Measurements from ENCODE around the gene AMFR.

Gene AMFR

DNA sequence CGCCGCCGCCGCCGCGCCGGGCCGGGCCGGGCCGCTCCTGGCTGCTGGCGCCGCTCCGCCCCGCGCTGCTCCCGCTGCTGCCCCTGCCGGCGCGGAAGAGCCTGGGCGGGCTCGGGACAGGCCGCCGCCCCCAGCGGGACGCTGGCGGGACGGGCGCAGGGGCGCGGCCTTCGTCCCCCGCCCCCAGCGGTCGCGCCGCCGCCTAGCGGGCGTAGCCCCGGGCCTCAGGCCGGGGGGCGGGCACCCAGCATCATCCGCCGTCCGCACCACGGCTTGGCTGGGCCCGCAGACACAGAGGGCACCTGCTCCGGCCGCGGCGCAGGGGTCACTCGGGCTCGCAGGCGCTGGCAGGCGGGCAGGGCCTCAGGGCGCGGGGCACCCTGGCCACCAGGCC, at the start of gene AMFR:
TSS of gene AMFR (minus strand) at position 107 of the 394 bp plus-strand sequence. CDS start 218 bp downstream, outside the sequence.
- peak; percentile 75 for DNase-seq

DNA sequence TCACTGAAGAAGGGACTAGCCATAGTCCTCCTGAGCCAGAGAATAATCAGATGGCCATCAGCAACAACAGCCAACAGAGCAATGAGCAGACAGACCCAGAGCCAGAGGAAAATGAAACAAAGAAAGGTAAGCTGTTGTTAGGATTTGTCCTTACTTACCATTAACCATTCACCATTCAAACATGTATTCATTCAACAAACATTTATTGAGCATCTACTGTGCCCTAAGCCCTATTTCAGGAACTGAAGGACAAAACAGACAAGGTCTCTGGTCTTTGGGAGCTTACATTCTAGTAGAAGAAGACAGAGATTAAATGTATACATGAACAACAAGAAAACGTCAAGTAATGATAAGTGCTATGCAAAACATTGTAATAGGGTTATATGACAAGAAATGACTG, 45.3 kb upstream of the AMFR start:
- DNase-seq: no peak

DNA sequence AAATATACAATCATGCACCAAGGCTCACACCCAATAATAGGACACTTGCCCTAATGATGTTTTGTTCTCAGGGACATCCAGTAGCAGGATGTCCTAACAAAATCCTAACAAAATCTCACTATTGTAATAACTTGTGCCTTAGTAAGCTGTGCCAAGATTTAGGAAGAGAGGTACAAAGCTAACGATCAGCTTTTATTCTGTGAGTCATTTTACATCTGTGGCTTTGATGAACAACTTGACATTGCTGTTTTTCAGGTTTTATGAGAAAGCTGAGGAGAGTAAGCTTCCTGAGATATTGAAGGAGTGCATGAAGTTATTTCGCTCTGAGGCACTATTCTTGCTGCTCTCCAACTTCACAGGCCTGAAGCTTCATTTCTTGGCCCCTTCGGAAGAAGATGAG, 44.9 kb upstream of the AMFR start:
- no peak for DNase-seq

DNA sequence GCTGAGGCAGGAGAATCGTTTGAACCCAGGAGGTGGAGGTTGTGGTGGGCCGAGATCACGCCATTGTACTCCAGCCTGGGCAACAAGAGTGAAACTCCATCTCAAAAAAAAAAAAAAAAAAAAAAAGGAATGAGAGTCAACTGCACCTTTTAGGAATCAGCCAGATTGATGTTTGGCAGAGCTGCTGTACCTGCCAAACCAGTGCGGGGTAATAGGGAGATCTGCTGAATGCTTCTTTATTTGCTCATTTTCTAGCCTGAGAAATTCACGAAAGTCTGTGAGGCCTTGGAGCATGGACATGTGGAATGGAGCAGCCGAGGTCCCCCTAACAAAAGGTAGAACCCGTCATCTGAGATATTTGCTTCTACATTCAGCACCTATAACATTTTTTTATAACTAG, 44.4 kb upstream of the AMFR start:
- no peak for DNase-seq

DNA sequence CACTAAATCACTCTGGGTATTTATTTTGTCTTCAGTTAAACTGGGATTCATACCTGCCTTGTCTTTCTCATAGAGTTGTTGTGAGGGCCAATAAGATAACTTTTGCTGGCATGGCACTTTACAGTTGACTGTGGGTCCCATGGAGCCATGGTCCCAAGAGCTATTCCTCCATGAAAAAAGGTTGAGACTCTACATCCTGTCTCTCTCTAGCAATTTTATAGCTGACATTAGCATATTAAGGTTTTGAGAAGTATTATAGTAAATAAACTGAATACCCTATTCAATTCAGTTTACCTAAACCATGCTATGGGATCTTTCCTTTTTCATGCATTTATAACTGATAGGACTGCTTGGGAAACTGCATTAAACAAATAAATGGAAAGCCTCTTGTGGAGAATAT, 43.5 kb upstream of the AMFR start:
- no peak for DNase-seq

DNA sequence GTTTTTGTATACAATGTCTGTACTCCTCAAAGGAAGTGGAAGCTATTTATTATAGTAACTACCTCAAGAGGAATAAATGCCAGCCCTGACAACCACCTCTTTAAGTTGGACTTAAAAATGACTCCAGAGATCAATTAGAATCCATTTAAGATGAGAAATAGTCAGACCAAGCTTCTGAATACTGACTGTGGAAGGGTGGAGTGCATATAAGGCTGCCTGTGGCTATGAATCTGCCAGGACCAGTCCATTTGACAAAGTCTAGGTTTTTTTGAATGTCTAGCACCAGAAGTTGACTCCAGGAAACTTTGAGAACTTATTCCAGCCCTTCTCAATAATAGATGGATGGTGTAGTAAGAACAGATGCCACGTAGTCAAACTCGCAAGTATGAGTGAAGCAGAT, 41.0 kb upstream of the AMFR start:
- no peak for DNase-seq

DNA sequence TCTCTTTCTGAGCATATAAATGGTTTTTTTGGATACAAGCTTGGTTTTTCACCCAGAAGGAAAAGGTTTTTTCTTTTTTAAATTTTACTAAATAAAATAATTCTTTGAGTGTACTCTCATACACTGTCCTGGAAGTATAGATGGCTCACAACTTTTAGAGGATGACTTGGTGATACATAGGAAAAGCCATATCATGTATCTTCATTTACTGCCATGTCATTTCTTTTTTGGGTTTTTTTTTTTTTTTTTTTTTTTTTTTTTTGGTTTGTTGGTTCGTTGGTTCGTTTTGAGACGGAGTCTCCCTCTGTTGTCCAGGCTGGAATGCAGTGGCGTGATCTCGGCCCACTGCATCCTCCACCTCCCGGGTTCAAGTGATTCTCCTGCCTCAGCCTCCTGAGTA, 37.8 kb upstream of the AMFR start:
- no peak for DNase-seq

DNA sequence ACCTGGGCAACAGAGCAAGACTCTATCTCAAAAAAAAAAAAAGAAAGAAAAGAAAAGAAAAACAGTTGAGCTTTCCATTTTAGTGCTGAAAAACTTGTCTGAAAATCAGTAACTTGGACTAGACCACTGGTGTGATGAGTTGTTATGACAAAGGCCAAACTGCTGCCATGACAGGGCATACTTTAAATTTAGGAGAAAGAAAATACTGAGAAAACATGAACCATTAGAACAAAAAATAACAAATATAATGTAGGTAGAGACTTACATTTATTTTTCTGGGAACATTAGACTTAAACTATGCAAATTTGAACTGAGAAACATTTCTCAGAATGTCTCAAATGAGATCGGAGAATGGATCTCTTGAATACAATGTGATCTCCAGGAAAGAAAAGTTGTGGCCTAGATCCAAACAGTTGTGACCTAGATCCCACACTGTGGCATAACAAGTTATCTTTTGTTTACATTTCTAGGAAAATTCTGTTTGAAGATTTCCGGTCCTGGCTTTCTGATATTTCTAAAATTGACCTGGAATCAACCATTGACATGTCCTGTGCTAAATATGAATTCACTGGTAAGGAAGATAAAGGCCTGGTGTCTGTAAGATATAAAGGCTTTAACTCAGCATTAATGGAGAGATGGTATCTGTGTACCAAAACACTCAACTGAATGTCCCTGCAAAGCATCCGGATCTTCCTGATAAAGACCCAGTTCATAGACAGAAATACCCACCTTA, 36.9 kb upstream of the AMFR start:
- DNase-seq: no peak

DNA sequence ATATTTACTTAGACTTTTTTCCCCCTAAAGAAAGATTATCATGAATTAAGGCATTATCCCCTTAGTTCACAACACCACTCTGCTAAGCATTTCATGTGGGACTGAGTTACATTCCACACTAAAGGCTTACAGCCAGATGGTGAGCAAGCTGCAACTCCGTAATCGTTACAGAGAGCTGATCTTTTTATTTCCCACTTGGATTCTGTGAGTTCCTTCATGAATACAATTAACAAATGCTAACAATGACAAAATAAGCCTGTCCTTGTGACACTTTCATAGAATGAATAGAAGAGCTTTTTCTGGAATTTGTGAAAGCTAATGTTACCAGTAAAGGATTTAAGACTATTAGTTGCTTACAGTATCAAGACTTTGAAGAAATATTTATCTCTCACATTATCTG, 34.8 kb upstream of the AMFR start:
- DNase-seq: no peak

DNA sequence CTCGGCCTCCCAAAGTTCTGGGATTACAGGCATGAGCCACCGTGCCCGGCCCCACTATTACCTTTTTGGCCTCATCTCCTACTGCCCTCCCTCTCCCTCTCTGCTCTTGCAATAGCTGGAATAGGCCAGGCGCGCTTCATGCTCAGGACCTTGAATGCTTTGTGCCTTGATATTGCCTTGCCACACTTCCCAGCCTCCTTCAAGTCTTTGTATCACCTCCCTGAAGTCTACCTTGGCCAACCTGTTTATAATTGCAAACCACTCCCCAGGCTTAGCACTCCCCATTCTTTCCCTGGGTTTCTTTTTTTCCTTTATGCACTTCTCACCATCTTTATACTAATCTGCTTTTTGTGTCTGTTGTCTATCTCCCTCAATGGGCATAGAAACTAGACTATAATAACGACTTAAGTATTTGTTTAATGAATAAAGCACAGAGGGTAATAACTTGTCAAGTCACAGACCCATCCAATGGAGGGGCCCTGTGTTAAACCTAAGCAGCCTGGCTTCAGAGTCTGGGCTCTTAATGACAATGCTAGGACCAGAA, 32.7 kb upstream of the AMFR start:
- no peak for DNase-seq

DNA sequence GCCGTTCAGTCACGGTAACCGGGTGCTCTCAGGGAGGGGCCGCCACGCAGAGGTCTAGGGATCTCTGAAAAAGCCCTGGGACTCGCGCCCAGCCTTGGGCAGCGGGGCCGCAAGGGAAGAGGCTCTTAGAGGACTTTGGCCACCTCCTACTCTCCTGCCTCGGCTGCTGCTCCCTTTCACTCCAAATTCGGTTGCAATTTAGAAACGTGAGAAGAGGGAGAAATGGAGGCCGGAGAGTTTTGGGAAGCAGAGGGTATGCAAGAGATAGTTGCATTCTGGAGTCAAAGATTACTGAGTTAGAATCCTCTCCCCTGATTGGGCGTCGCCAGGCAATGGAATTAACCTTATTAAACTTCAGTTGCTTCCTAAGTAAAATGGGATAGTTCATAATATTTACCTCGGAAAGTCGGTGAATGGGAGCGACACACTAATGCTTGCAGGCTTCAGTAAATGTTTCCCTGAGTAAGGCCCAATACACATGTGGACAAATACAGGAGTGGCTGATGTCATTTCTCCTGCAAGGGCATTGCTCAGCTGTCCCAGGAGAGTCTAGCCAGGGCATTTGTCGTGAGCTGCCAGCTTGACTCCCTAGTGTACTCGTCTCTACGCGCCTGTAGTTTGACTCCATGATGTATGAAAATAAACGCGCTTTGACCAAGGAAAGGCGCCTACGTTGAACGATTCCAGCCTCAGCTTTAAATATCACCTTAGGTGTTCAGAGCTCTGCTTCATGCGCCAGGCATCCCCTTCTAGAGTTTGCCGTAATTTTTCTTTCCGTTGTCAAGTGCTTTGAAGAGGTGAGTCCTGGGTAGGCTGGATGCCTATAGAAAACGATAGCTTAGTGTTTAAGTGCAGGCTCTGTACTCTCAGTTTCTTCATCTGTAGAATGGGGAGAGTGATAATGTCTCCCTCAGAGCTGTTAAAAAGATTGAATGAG, 26.7 kb upstream of the AMFR start:
- peak; percentile 68 for DNase-seq

DNA sequence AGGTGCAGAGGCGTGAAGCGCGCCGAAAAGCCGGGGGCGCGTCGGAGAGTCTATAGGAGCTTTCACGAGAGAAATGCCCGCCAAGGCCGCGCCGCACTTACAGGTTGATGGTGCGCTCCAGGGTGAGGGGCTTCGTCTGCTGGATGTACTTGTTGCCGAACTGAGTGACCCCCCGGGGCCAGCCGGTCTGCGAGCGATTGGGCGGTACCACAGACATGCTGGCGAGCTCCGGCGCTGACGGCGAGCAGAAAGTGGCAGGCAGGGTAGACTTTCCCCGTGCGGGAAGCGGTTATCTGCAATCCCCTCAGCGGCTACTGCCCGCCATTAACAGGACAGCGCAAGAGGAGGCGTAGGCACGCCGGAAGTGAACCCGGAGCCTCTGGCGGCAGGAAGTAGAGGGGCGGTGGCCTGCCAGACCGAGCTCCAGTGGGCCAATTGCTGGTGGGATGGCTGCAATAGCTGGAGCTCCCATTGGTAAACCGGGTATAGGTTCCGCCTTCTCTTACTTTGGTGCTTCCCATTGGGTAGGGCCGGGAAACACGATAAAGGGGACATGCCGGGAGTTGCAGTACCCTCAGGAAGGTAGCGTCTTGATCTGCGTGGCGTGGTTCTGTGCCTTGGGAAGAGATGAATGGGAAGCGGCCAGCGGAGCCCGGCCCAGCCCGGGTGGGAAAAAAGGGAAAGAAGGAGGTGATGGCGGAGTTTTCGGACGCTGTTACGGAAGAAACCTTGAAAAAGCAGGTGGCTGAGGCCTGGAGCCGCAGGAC, 25.8 kb upstream of the AMFR start, which contains the start of the genes NUDT21 and OGFOD1:
TSS of gene NUDT21 (minus strand) at position 347 of the 767 bp plus-strand sequence. CDS start at position 217, 130 bp downstream.
TSS of gene OGFOD1 (plus strand) at position 569 of the 767 bp plus-strand sequence. CDS start at position 628, 59 bp downstream.
- peak; percentile 99 for DNase-seq

DNA sequence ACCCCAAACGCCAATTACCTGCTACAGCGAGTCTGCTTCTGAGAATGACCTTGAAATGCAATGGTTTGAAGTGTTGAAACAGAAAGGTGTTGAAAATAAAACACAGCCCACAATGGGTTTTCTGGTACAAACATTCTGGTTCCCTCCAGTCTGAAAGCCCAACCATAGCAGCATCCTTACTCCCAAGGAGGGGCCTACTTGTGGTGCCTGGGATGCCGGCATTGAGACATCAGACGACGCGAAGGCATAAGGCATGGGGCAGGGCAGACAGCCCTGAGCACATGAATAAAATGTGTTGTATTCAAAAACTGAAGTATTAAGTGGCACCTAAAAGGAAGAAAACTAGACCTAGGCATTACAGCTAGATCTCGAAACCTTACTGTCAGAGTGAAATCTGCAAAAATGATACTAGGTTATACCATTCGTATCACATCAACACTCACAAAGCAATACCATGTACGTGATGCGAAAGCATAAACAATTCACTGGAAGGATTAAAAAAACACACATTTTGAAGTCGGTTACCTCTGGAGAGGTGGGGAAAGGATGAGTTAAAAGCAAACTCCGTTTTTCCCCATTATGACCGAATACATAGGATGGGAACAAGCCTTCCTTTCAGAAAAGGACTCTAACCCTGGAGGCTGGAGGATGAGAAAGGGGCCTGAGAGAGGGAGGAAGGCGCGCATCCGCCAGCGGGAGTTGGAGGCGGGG, 25.1 kb upstream of the AMFR start:
- no peak for DNase-seq

DNA sequence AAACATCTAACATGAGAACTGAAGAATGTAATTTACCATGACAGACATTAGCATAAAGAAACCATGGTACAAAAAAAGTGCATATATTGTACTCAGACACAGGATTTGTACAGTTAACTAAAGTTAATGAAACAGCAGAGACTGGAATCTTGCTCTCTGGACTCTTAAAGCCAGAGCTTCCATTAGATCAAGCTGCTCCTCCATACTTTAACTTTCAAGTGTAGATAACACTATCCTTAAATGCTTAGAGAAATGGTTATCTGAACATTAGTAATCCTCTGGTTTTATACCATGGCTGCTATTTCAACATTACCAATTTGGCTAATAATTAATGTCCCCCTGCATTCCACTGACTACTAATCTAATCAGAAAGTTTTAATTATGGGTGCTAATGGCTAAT, 22.7 kb upstream of the AMFR start:
- no peak for DNase-seq

DNA sequence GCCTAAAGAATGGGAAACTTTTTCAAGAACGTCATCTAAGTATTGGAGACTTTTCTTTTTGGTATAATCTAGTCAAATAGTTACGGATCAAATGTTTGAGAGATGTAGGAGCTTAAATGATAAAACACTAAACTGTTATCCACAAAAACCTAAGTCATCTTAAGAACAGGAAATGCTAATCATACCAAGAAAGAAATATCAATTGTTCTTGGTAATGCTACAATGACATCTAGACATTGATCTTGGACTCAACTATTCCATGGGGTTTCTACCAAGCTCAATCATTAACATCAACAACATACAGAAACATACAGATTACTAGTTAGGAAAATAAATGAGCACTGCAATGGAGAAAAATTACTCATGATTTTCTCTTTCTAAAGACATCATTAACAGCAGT, 21.9 kb upstream of the AMFR start:
- no peak for DNase-seq

DNA sequence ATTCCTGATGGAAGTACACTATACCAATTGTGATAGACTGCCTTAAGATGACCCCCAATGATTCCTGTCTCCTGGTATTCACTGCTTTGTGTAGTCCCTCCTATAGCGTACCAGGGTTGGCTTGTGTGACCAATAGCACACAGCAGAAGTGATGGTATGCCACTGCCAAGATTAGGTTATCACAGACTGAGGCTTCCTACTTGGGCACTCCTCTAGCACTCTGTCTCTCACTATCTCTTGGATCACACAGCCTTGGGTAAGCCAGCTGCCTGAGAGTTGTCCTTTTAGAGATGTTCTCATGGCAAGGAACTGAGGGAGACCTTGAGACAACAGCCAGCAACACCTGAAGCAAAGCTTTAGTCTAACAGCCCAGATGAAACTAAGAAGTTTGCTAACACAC, 12.7 kb upstream of the AMFR start:
- no peak for DNase-seq

DNA sequence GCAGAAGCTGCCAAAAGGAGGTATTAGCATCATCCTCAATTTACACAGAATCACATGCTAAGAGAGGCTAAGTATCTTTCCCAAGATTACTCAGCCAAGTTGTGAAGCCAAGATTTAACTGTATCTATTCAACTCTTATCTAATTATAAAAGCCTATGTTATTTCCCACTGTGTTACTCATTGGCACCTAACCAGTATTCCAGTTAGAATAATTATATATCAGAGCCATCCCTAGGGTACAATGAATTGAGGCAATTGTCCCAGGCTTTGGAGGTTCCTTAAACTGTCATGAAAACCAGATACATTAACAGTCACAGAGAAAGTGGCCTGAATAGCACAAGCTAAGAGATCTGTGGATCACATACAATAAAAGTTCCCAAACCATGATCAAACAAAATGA, 10.9 kb upstream of the AMFR start:
- no peak for DNase-seq

DNA sequence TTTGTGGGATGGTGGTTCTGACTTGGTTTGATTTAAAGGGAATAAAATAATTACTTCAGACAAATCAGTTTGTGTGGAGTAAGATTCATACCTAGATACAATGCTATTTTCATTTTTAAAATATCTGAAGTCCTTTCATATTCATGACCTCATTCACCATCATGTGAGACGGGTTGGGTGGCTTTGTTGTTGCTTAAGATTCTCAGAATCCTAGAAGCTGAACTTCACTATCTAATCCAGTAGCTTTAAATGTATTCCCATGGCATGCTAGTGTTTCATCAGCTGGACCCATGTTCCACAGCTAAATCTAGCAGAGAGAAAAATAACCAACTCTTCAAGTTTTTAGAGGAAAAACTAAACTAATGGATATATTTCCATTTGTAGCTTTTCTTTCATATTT, 2.7 kb upstream of the AMFR start:
- DNase-seq: no peak

DNA sequence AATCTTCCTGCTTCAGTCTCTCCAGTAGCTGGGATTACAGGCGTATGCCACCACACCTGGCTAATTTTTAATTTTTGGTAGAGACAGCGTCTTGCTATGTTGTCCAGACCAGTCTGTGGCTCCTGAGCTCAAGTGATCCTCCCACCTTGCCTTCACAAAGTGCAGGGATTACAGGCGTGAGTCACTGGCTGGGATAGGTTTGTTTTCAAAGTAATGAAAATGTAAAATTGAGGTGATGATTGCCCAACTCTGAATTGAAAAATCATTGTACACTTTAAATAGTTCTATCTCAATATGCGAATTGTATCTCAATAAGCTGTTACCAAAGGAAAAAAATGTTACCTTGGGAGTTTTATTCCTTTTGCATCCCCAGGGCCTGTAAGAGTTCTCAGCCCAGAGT, 1.2 kb upstream of the AMFR start:
- DNase-seq: no peak

DNA sequence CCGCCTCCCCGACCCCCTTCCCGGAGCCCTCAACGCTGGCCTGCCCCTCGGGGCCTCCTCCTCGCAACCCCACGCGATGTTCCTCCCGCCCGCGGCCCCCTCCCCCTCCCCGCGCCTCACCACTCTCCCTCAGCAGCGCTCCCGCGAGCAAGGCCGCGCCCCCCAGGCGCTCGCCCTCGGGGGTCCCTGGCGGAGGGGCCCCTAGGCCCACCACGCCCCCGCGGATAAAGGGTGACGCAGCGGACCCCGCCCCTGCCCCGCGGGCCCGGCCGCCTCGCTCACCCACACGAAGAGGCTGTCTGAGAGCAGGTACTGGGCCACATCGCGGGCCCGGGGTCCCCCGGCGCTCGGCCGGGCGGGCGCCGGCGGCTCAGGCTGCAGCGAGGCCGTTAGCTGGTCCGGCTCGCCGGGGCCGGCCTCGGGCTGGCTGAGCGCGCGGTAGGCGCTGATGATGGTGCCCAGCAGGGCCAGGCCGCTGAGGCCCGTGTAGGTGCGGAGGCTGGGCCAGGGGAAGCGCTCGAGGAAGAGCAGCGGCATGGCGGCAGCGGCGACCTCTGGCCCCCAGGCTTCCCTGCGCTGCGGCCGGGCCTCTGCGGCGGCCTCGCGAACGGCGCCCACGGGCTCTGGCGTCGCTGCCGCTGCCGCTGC, 430 bp downstream of the AMFR start:
- peak; percentile 38 for DNase-seq

DNA sequence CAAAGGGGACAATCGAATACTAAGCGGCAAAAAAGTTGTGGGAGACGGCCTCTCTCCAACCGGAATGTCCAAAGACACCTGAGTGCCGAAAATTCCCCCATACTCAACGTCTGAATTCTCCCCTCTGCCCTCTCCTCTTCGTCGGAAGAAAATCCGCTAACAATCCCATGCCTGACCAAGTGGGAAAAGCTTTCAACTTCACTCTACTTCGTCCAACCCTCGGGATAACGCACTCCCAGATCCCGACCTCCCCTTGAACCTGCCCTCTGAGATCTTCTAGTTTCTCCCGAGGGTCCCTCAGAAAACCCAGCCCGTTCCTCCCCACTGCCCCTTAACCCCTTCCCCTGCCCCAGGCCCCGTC, 961 bp downstream of the AMFR start:
- DNase-seq: no peak
